Astrocyte (in vitro differentiated cells and primary cell): ENCODE results near the gene AKAP8. TPM values are rescaled to one million over a fixed set of nuclear protein-coding genes. Genes with fewer than 3 reads are reported as not detected.

Experiments used
- DNase-seq: peaks from one replicate; pipeline ENCODE4 v3.0.0-alpha.2; 2010; ENCODE audit warnings: low read depth
- FAIRE-seq: peaks from 2 replicates; lab custom pipeline; 2011; peaks lifted over from hg19 to GRCh38; lab: Jason Lieb, UNC
- H2AFZ ChIP-seq: 2 replicates; pipeline ENCODE4 v1.6.0; 2012; ENCODE audit warnings: low read depth, low read length, inconsistent platforms
- H3K27ac ChIP-seq: 2 replicates; pipeline ENCODE4 v1.5.1; 2011; ENCODE audit warnings: low read depth, low read length, inconsistent platforms
- H3K27me3 ChIP-seq: 2 replicates; pipeline ENCODE4 v1.6.0; 2011; ENCODE audit warnings: low read length, inconsistent platforms; ENCODE audit not compliant: insufficient read depth
- H3K36me3 ChIP-seq: 2 replicates; pipeline ENCODE4 v1.5.1; 2011; ENCODE audit warnings: low read length, inconsistent platforms; ENCODE audit not compliant: insufficient read depth
- H3K4me1 ChIP-seq: 2 replicates; pipeline ENCODE4 v1.5.1; 2011; ENCODE audit warnings: low read length, inconsistent platforms; ENCODE audit not compliant: insufficient read depth
- H3K4me2 ChIP-seq: 2 replicates; pipeline ENCODE4 v1.6.0; 2012; ENCODE audit warnings: low read length, inconsistent platforms
- H3K4me3 ChIP-seq: 2 replicates; pipeline ENCODE4 v1.5.1; 2011; ENCODE audit warnings: low read depth, mild to moderate bottlenecking, low read length, inconsistent platforms; ENCODE audit not compliant: insufficient read depth
- H3K79me2 ChIP-seq: 2 replicates; pipeline ENCODE4 v1.6.0; 2012; ENCODE audit warnings: mild to moderate bottlenecking, low read length, inconsistent platforms; ENCODE audit not compliant: insufficient read depth
- H3K9ac ChIP-seq: 2 replicates; pipeline ENCODE4 v1.6.0; 2012; ENCODE audit warnings: mild to moderate bottlenecking, low read length, inconsistent platforms
- H3K9me3 ChIP-seq: 2 replicates; pipeline ENCODE4 v1.5.1; 2012; ENCODE audit warnings: low read depth, mild to moderate bottlenecking, low read length, inconsistent platforms; ENCODE audit not compliant: insufficient read depth
- H4K20me1 ChIP-seq: 2 replicates; pipeline ENCODE4 v1.6.0; 2012; ENCODE audit warnings: low read length, inconsistent platforms; ENCODE audit not compliant: insufficient read depth
- H3K27ac Mint-ChIP-seq: one replicate; pipeline ENCODE4 v1.8.0; 2021; ENCODE audit warnings: mild to moderate bottlenecking, mixed read lengths; ENCODE audit not compliant: unreplicated experiment
- H3K27me3 Mint-ChIP-seq: one replicate; pipeline ENCODE4 v1.8.0; 2021; ENCODE audit warnings: low read depth, mixed read lengths; ENCODE audit not compliant: unreplicated experiment
- H3K36me3 Mint-ChIP-seq: one replicate; pipeline ENCODE4 v1.8.0; 2021; ENCODE audit warnings: low read depth, mixed read lengths; ENCODE audit not compliant: unreplicated experiment
- H3K4me1 Mint-ChIP-seq: one replicate; pipeline ENCODE4 v1.8.0; 2021; ENCODE audit warnings: low read depth, mixed read lengths; ENCODE audit not compliant: unreplicated experiment
- H3K4me3 Mint-ChIP-seq: one replicate; pipeline ENCODE4 v1.8.0; 2021; ENCODE audit warnings: mild to moderate bottlenecking, moderate library complexity, mixed read lengths; ENCODE audit not compliant: unreplicated experiment
- H3K9me3 Mint-ChIP-seq: one replicate; pipeline ENCODE4 v1.8.0; 2021; ENCODE audit warnings: mild to moderate bottlenecking, mixed read lengths; ENCODE audit not compliant: unreplicated experiment
- EZH2 ChIP-seq: IDR thresholded peaks from 2 replicates; pipeline ENCODE4 v1.6.1; 2012; ENCODE audit warnings: mild to moderate bottlenecking, low read length, inconsistent platforms; ENCODE audit not compliant: insufficient read depth
- total RNA-seq: library from RNA; stranded (reverse); gene quantifications from 2 replicates; pipeline ENCODE4 v1.2.1, GENCODE V29; 2021
- TF ChIP-seq, protein P1 (sequence below): IDR thresholded peaks from 2 replicates; pipeline ENCODE4 v1.5.1; 2011; ENCODE audit warnings: low read depth, mild to moderate bottlenecking, inconsistent platforms, low read length, moderate library complexity; ENCODE audit not compliant: insufficient read depth

The AKAP8 gene
- total RNA-seq, 1 donor from 2014 or later: 40.1 TPM

DNA sequence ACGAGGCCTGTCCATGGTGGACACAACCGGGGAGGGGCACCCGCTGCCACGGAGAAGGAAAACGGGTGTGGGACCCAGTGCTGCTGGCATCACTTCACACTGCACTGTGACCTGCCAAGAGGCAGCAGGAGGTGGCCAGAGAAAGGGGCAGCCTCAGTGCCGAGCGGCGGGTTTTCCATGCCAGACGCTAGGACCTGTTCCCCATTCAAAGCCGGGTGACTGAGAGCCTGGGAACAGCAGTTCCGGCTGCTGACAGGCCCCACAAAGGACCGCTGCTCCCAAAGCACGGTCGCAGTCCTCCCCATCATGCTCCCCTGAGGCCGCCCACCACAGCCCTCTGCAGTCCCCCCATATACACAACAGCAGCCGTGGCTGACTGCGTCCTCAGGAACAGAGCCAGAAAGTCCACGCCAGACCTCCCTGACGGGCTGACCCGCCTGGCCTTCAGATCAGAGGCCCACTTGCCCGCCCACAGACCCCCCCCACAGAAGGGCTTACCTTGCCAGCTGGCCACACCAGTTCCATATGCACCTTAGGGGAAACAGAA is 5.4 kb downstream of the AKAP8 start:
- Histone ChIP-seq H3K9ac (peak overlapping the region; percentile 35), H3K9me3 (no peaks in the 10 kb centered on the region), H3K4me1 (peaks cover 20% of the 10 kb centered on the region), H3K4me3 (no peak overlapping the region), H3K4me2 (peak overlapping the region; percentile 47), H3K36me3 (peaks cover 22% of the 10 kb centered on the region), H3K79me2 (peaks cover 81% of the 10 kb centered on the region), H2AFZ (no peak overlapping the region), H3K27me3 (no peaks in the 10 kb centered on the region), H4K20me1 (peaks cover 83% of the 10 kb centered on the region), H3K27ac (no peak overlapping the region)
- no peaks in the 10 kb centered on the region for H3K27me3 Mint-ChIP-seq
- FAIRE-seq: no peak
- H3K36me3 Mint-ChIP-seq: peaks cover 15% of the 10 kb centered on the region
- H3K4me3 Mint-ChIP-seq: no peak overlapping the region
- no peaks in the 10 kb centered on the region for H3K9me3 Mint-ChIP-seq
- no peak overlapping the region for H3K27ac Mint-ChIP-seq
- peaks cover 17% of the 10 kb centered on the region for H3K4me1 Mint-ChIP-seq
- DNase-seq: no peak
- no peak for TF ChIP-seq EZH2
- TF ChIP-seq, protein P1, sequence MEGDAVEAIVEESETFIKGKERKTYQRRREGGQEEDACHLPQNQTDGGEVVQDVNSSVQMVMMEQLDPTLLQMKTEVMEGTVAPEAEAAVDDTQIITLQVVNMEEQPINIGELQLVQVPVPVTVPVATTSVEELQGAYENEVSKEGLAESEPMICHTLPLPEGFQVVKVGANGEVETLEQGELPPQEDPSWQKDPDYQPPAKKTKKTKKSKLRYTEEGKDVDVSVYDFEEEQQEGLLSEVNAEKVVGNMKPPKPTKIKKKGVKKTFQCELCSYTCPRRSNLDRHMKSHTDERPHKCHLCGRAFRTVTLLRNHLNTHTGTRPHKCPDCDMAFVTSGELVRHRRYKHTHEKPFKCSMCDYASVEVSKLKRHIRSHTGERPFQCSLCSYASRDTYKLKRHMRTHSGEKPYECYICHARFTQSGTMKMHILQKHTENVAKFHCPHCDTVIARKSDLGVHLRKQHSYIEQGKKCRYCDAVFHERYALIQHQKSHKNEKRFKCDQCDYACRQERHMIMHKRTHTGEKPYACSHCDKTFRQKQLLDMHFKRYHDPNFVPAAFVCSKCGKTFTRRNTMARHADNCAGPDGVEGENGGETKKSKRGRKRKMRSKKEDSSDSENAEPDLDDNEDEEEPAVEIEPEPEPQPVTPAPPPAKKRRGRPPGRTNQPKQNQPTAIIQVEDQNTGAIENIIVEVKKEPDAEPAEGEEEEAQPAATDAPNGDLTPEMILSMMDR: no peak

DNA sequence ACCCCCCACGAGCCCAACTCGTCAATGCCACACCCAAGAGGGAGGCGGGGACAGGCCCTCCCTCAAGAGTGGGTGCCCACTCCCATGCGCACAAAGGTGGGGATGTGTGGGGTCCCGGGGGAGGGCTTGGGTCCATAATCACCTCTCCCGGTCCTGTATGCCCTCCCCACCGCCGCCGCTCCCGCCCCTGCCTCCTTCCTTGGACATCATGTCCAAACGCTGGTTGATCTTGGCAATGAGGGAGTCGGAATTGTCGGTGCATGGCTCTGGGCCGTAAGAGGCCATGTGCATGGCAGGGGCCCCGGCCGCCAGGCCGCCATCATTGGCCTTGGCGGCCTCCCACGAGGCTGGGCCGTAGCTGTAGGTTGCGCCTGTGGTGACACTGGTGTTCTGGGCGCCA is 5.9 kb downstream of the AKAP8 start:
- H2AFZ ChIP-seq: no peak overlapping the region
- H3K27me3 ChIP-seq: no peaks in the 10 kb centered on the region
- H3K27ac ChIP-seq: no peak overlapping the region
- TF ChIP-seq, protein P1: no peak
- TF ChIP-seq EZH2: no peak
- H3K27ac Mint-ChIP-seq: no peak overlapping the region
- H3K9ac ChIP-seq: no peak overlapping the region
- H3K36me3 Mint-ChIP-seq: peaks cover 15% of the 10 kb centered on the region
- no peak overlapping the region for H3K4me3 Mint-ChIP-seq
- no peaks in the 10 kb centered on the region for H3K9me3 ChIP-seq
- peaks cover 81% of the 10 kb centered on the region for H4K20me1 ChIP-seq
- no peak overlapping the region for H3K4me3 ChIP-seq
- FAIRE-seq (no peak), DNase-seq (no peak)
- H3K36me3 ChIP-seq: peaks cover 22% of the 10 kb centered on the region
- H3K27me3 Mint-ChIP-seq: no peaks in the 10 kb centered on the region
- no peak overlapping the region for H3K4me2 ChIP-seq
- H3K4me1 ChIP-seq: peaks cover 20% of the 10 kb centered on the region
- H3K79me2 ChIP-seq: peaks cover 75% of the 10 kb centered on the region
- peaks cover 17% of the 10 kb centered on the region for H3K4me1 Mint-ChIP-seq
- H3K9me3 Mint-ChIP-seq: no peaks in the 10 kb centered on the region

DNA sequence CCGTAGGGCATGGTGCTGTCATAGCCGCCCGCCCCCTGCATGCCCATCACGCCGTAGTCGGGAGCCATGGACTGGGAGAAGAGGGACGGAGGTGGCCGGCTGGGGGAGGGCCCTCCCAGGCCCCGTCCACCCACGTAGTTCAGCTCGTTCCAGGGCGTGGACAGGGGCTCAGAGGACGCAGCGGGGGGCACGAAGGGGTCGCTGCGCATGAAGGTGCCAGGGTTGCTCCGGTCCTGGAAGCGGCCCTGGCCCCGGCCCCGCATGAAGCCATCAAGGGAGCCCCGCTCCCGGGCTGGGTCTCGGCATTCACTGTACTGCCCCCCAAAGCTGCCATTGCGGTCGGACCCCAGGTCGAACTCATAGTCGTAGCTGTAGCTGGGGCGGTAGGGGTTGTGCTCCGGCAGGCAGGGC is 6.7 kb downstream of the AKAP8 start:
- no peaks in the 10 kb centered on the region for H3K27me3 Mint-ChIP-seq
- Histone ChIP-seq H3K36me3 (peaks cover 23% of the 10 kb centered on the region), H3K27ac (no peak overlapping the region), H3K4me3 (no peak overlapping the region), H4K20me1 (peaks cover 73% of the 10 kb centered on the region), H3K4me1 (peaks cover 18% of the 10 kb centered on the region), H2AFZ (no peak overlapping the region), H3K9ac (no peak overlapping the region), H3K27me3 (no peaks in the 10 kb centered on the region), H3K79me2 (peaks cover 69% of the 10 kb centered on the region), H3K4me2 (no peak overlapping the region), H3K9me3 (no peaks in the 10 kb centered on the region)
- no peak overlapping the region for H3K4me3 Mint-ChIP-seq
- H3K36me3 Mint-ChIP-seq: peaks cover 17% of the 10 kb centered on the region
- peaks cover 16% of the 10 kb centered on the region for H3K4me1 Mint-ChIP-seq
- H3K9me3 Mint-ChIP-seq: no peaks in the 10 kb centered on the region
- no peak overlapping the region for H3K27ac Mint-ChIP-seq
- no peak for TF ChIP-seq EZH2
- TF ChIP-seq, protein P1: no peak
- FAIRE-seq: no peak
- DNase-seq: no peak
